Measurements from ENCODE around the gene STK38.
"Not testable (repeated sequence)": the region's sequence is repeated elsewhere in the genome, so short reads cannot be mapped to it uniquely, and the experiment has no call there.

Gene STK38

GRCh38 chr6:36492092-36492491 lies 55.2 kb downstream of the STK38 start:
- Histone ChIP-seq H3K27ac (no peak overlapping the region), H3K4me3 (no peak overlapping the region)
- TF ChIP-seq CTCF (IDR thresholded peaks at IDR 0.05): no peak
- no peak for DNase-seq (ENCODE audit: low spot score)

- Histone ChIP-seq H3K27ac (no peak overlapping the region), H3K4me3 (no peak overlapping the region)
- no peak for DNase-seq (ENCODE audit: low spot score)
- no peak for TF ChIP-seq CTCF (IDR thresholded peaks at IDR 0.05)
Measured at GRCh38 chr6:36491378-36491965, 55.8 kb downstream of the STK38 start.

GRCh38 chr6:36489426-36489825 lies 57.9 kb downstream of the STK38 start:
- no peak for TF ChIP-seq CTCF (IDR thresholded peaks at IDR 0.05)
- no peak for DNase-seq (ENCODE audit: low spot score)

GRCh38 chr6:36488221-36488620 lies 59.1 kb downstream of the STK38 start:
- no peak for TF ChIP-seq CTCF (IDR thresholded peaks at IDR 0.05)
- H3K4me3 ChIP-seq: no peak overlapping the region
- H3K27ac ChIP-seq: no peak overlapping the region
- DNase-seq (ENCODE audit: low spot score): no peak

More at GRCh38 chr6:36489426-36489825, 57.9 kb downstream of the STK38 start:
- H3K4me3 ChIP-seq: no peak overlapping the region
- H3K27ac ChIP-seq: no peak overlapping the region

GRCh38 chr6:36487698-36488097 lies 59.6 kb downstream of the STK38 start:
- no peak for DNase-seq (ENCODE audit: low spot score)
- Histone ChIP-seq H3K4me3 (no peak overlapping the region), H3K27ac (no peak overlapping the region)
- TF ChIP-seq CTCF (IDR thresholded peaks at IDR 0.05): no peak

- no peak overlapping the region for H3K4me3 ChIP-seq
- DNase-seq (ENCODE audit: low spot score): no peak
- no peak overlapping the region for H3K27ac ChIP-seq
- no peak for TF ChIP-seq CTCF (IDR thresholded peaks at IDR 0.05)
Measured at GRCh38 chr6:36484736-36485135, 62.5 kb downstream of the STK38 start.

- H3K27ac ChIP-seq; DNase-seq (ENCODE audit: low spot score); H3K4me3 ChIP-seq: not testable (repeated sequence)
Measured at GRCh38 chr6:36483326-36483725, 64.0 kb downstream of the STK38 start.

GRCh38 chr6:36479256-36479655 lies 68.0 kb downstream of the STK38 start:
- no peak overlapping the region for H3K27ac ChIP-seq
- no peak for TF ChIP-seq CTCF (IDR thresholded peaks at IDR 0.05)
- no peak for DNase-seq (ENCODE audit: low spot score)

More at GRCh38 chr6:36479256-36479655, 68.0 kb downstream of the STK38 start:
- no peak overlapping the region for H3K4me3 ChIP-seq
